Frontal cortex (tissue), 4 donors: ENCODE results near the gene ITPR3. TPM values are rescaled to one million over a fixed set of nuclear protein-coding genes. Genes with fewer than 3 reads are reported as not detected.

Source experiments
- DNase-seq, 2 donors: peaks; one replicate each; pipeline ENCODE4 v3.0.0; 2012; ENCODE audit warnings: low spot score in 2 of 2
- FAIRE-seq: peaks from 2 replicates; lab custom pipeline; 2012; peaks lifted over from hg19 to GRCh38; lab: Jason Lieb, UNC
- total RNA-seq: library from RNA; depleted of rRNA; stranded (reverse); fragments of >200 nt; gene quantifications from one replicate; pipeline ENCODE4 v1.2.3, GENCODE V29; 2014
- donor health status: control.
- donor health status: control.
- donor health status: control.

ITPR3 gene
- total RNA-seq, 1 donor from 2014 or later: 1.2 TPM

DNA sequence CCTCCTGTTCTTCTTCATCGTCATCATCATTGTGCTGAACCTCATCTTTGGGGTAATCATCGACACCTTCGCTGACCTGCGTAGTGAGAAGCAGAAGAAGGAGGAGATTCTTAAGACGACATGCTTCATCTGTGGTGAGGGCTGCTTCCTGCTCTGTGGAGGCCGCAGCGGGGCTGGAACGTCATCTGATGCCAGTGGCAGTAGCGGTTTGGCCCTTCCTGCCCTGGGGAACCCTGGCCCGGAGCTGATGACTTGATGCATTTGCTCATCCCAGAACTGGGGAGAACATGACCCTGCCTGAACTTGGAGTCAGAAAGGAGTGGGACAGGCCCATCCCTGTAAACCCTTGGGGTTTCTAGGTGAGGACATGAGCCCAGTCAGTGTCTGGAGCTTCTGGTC, 71.6 kb downstream of the ITPR3 start:
- no peak for FAIRE-seq
- DNase-seq: no peak

- no peak for FAIRE-seq
- no peak for DNase-seq
These were observed 72.3 kb downstream of the ITPR3 start for GRCh38 chr6:33693186-33694105.

GRCh38 chr6:33694401-33694931, 73.3 kb downstream of the ITPR3 start:
- DNase-seq (no peak), FAIRE-seq (no peak)

- no peak for DNase-seq
- FAIRE-seq: no peak
These were observed 73.9 kb downstream of the ITPR3 start for GRCh38 chr6:33694977-33695376.

- FAIRE-seq (no peak), DNase-seq (no peak)
These were observed 74.3 kb downstream of the ITPR3 start for GRCh38 chr6:33695451-33695887.

DNA sequence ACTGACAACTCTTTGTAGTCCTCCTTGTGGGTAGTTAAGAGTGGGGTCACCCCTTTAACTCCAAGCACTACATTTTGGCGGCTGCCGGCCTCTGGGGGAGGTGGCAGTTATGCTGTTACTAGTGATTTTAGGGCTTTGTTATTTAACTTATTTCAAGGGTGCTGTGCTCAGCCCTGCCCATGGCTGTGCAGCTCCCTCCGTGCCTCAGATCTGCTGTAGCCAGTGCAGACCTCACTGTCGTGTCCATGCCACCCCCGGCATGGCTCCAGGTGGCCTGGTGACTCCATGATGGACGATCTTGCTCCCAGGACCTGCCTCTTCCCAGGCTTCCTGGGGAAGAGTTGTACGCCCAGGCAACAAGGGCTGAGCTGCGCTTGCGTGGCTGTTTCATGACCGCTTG, 75.0 kb downstream of the ITPR3 start:
- FAIRE-seq: no peak

DNA sequence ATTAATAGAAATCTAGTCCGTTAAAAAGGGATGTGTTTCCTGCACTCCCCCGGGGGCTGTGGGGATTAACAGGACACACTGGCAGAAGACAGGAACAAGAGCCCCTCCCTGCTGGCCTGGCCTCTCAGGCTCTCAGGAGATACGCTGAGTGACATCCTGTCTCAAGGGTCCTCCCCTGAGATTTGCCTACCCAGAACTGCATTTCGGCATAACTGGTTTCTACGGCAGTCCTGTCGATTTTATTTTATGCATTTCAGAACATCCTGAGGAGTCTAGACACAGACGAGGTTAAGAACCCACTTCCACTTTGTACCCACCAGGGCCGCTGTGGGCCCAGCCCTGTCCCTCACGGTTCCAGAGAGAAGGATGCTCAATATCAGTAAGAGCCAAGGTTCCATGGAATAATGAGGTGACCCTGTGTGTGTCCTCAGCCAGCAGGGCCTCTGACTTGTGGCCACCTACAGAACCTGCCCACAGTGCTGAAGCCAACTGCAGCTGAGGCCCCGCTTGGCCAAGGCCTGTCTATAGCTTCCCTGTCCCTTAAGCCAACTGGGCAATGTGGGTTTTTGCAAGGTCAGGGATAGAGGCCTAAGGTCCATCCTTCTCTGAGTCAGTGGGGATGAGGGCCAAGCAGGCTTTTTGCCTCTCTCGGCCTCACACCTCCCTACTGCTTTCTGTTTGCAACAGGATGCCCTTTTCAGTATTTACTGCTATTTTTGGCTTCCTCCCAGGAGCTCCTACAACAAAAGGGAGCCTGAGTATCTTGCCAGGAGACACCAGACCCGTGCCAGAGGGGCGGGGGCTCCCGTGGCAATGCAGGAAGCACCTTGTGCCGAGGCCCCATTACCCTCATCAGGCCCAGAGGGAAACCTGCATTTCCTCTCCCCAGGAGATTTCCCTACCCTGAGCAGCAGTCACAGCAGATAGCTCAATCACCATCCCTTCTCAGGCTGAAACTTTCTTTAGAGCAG, 75.7 kb downstream of the ITPR3 start:
- DNase-seq (peak in 1 of 2 donors; percentile 54), FAIRE-seq (no peak)

More for the DNA sequence above, 75.0 kb downstream of the ITPR3 start:
- DNase-seq: no peak

DNA sequence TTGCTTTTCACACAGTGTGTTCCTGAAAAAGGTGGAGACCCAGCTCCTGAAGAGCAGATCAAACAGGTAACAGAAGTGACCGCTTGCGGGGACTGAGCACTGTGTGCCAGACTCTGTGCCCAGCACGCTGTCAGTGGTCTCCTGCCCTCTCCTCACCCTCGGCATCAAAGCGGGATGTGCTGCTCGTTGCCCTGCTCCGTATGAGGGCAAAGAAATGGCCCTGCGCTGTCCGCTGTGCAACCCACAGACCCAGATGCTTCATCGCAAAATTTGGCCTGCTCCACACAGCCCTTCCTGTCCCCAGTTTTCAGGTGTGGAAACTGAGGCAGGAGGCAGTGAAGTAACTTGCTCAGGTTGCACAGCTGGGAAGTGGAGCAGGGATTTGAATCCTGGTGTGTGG, 76.7 kb downstream of the ITPR3 start:
- DNase-seq (no peak), FAIRE-seq (no peak)

DNA sequence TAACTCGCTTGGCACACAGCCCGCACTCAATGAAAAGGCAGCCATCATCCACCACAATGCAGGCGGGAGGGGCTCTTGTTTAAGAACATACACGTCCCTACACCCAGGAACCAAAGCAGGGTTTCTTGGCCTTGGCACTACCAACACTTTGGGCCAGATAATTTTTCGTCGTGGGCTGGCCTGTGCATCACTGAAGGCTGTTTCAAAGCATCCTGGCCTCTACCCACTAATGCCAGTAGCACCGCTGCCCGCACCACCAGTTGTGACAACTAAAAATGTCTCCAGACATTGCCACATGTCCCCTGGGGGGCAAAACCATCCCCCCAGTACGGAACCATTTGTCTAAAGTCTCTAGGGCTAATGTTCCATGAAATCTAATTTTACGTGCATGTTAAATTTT, 77.4 kb downstream of the ITPR3 start:
- no peak for FAIRE-seq
- DNase-seq: no peak

DNA sequence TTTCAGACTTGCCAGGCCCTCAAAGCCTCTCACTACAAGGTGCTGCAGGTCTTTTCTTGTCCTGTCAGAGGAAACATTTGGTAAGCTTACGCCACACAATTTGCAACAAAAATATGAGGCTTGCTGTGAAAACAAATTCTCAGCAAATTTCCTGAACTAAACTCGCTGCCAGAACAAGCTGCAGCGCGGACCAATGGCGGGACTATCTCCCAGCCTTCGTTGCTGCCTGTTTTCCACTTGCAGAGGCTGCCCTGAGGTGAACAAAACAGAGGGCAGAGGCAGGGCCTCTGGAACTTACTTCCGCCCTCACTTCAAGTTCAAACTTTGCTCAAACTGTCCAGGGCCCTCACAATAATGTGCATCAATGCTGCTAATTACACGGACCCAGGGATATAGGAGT, 78.0 kb downstream of the ITPR3 start:
- FAIRE-seq: no peak
- no peak for DNase-seq

GRCh38 chr6:33699739-33700138, 78.6 kb downstream of the ITPR3 start:
- FAIRE-seq: no peak

DNA sequence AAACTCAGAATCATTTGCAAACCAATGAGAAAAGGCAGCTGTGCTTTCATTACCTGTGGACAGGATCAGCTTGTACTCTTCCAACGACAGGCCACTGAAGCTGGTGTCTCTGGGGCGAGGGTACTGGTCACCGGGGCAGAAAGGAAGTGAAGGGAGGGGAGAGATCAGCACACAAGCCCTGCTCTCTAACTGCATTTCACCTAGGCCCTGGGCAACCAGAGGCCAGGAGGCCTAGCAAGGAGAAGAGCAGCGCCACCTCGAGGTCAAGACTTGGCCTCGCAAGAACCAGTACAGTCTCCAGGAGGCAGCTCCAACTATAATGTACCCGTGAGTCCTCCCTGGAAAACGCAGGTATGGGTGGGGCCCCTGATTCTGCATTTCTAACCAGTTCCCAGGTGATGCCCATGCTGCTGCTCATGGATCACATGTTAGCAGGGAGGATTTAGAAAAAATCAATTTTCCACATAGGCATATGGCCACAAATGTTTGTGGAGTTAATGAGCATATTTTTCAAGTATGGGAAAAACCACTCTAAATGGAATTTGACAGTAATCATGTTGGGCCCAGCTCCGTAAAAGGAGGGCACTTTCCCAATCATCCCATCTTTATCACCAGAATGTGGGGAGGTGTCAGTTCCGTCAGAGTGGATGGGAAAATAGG, 79.4 kb downstream of the ITPR3 start:
- DNase-seq (no peak), FAIRE-seq (no peak)

More at GRCh38 chr6:33699739-33700138, 78.6 kb downstream of the ITPR3 start:
- no peak for DNase-seq

GRCh38 chr6:33702345-33702977, 81.3 kb downstream of the ITPR3 start:
- FAIRE-seq: no peak
- DNase-seq: no peak

DNA sequence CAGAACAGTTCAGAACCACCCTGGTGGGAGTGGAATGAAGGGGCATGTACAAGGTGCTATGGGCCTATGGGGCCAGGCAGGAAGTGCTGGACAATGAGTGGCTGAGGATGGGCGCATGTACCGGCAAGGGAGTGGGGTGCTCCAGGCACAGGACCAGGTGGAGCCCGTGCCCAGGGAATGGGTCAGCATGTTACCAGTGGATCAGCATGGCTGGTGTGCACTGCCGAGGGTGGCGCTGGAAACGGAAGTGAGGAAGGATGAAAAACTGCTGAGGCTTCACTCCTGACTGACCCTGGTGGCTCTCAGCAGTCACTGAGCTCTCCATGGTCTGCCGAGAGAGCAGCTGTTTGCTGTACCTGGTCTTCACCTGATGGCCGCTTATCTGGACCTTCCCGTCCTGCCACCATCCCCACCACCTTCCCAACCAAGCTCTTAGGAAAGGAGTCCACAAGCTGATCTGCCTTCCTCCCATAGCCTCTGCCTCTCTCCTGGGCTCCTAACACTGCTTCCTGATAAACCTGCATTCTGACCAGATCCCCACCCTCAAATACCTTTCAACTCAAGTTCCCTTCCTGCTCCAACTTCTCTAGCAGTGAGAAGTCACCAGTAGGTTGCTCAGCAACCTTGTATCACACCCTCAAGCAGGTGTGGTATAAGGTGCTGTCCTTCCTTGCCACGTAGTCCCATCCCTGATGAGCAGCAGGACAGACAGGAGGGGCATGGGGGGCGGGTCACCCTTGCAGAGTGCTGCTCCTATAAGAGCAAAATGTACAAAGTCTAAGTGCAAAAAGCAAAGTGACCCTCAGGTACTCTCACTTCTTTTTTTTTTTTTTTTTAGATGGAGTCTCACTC, 83.3 kb downstream of the ITPR3 start:
- FAIRE-seq (no peak), DNase-seq (no peak)

DNA sequence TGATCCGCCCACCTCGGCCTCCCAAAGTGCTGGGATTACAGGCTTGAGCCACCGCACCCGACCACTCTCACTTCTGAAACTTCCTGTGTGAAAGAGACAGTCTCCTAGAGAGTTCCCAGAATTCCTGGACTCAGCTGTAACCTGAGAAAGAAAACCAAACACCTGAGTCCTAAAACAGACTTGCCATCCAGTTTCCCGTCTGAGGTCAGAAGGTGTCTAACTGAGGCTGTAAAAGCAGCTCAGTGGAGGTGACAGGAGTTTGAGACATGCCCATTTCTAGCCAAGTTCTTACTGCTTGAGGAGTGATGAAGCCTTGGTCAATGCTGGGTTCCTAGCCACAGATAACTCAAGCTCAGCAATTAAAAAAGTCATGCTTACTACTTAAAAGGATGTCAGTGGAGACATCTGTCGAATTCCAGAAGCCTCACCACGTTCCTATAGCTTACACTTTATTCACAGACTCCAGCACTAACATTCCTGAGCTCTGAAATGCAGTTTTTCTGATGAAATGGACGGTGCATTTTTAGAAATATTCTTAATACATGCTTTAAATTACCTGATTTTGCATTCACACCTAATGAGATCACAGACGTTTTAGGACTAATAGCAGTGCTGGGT, 84.3 kb downstream of the ITPR3 start:
- no peak for FAIRE-seq
- no peak for DNase-seq

GRCh38 chr6:33705955-33706725, 85.0 kb downstream of the ITPR3 start:
- no peak for DNase-seq
- FAIRE-seq: no peak

DNA sequence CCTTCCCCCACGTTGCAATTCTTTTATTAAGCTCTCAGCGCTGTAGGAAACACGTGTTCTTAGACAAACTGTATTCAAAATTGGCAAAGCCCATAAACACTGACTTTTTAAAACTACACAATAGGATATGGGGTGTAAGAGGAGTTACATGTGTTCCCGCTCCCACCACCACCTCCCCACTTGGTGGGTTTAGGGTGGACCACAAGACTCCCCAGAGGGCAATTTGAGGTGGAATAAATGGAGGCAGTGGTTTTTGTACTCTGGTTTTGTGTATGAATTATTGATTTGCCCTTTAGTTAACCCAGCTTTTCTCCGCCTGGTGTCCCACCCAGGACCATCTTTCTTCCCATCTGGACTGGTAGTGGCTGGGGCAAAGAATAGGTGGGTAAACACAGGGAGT, 86.6 kb downstream of the ITPR3 start:
- DNase-seq (no peak), FAIRE-seq (no peak)
